GM23338 (cell line): Measurements from ENCODE around the gene PDE6C. TPM values are rescaled to one million over a fixed set of nuclear protein-coding genes. Genes with fewer than 3 reads are reported as not detected.

Source experiments
- ATAC-seq: fragments of 200-7000 bp; cut with Tn5 transposase; 3 replicates; pipeline ENCODE4 v1.9.1; 2020
- DNase-seq: peaks from one replicate; pipeline ENCODE4 v3.0.0-alpha.2; 2015; ENCODE audit warnings: low spot score
- H2AFZ ChIP-seq: fragments of 200-600 bp; sonication (generic); 2 replicates; pipeline ENCODE4 v1.8.0; 2016; ENCODE audit warnings: antibody characterized with exemption, mild to moderate bottlenecking, moderate library complexity
- H3F3A ChIP-seq: fragments of 200-600 bp; sonication (generic); replicated peaks from 2 replicates; pipeline ENCODE4 v1.8.0; 2017; ENCODE audit warnings: antibody characterized with exemption, mixed run types, low read depth
- H3K27ac ChIP-seq: fragments of 200-600 bp; sonication (generic); 2 replicates; pipeline ENCODE4 v1.6.1; 2016; ENCODE audit warnings: low read depth
- H3K27me3 ChIP-seq: fragments of 200-600 bp; sonication (generic); 2 replicates; pipeline ENCODE4 v1.8.0; 2016; ENCODE audit warnings: mild to moderate bottlenecking, mixed run types, moderate library complexity; ENCODE audit not compliant: insufficient read depth
- H3K36me3 ChIP-seq: fragments of 200-600 bp; sonication (generic); 2 replicates; pipeline ENCODE4 v1.8.0; 2016; ENCODE audit warnings: mild to moderate bottlenecking; ENCODE audit not compliant: insufficient read depth
- H3K4me1 ChIP-seq: fragments of 200-600 bp; sonication (generic); 2 replicates; pipeline ENCODE4 v1.8.0; 2016; ENCODE audit warnings: mild to moderate bottlenecking, moderate library complexity; ENCODE audit not compliant: insufficient read depth
- H3K4me2 ChIP-seq: fragments of 200-600 bp; sonication (generic); 2 replicates; pipeline ENCODE4 v1.7.1; 2017; ENCODE audit warnings: mixed run types
- H3K4me3 ChIP-seq: fragments of 200-600 bp; sonication (generic); 2 replicates; pipeline ENCODE4 v1.6.1; 2016; ENCODE audit warnings: mixed run types
- H3K79me2 ChIP-seq: fragments of 200-600 bp; sonication (generic); replicated peaks from 2 replicates; pipeline ENCODE4 v1.8.0; 2017; ENCODE audit warnings: mild to moderate bottlenecking; ENCODE audit not compliant: insufficient read depth
- H3K9me2 ChIP-seq: fragments of 200-600 bp; sonication (generic); 2 replicates; pipeline ENCODE4 v1.8.0; 2017; ENCODE audit not compliant: insufficient read depth
- H4K20me1 ChIP-seq: fragments of 200-600 bp; sonication (generic); replicated peaks from 2 replicates; pipeline ENCODE4 v1.8.0; 2017; ENCODE audit warnings: mild to moderate bottlenecking; ENCODE audit not compliant: insufficient read depth
- H3K27ac Mint-ChIP-seq: 2 replicates; pipeline ENCODE4 v1.8.0; 2020; ENCODE audit warnings: inconsistent platforms, mild to moderate bottlenecking, moderate library complexity, mixed read lengths
- H3K27me3 Mint-ChIP-seq: 3 replicates; pipeline ENCODE4 v1.8.0; 2022; ENCODE audit warnings: low read depth, mild to moderate bottlenecking, moderate library complexity, mixed read lengths, inconsistent platforms; ENCODE audit not compliant: insufficient read depth, poor library complexity
- H3K36me3 Mint-ChIP-seq: 3 replicates; pipeline ENCODE4 v1.8.0; 2021; ENCODE audit warnings: low read depth, mild to moderate bottlenecking, inconsistent platforms, moderate library complexity, mixed read lengths
- H3K4me1 Mint-ChIP-seq: 3 replicates; pipeline ENCODE4 v1.8.0; 2020; ENCODE audit warnings: mild to moderate bottlenecking, inconsistent platforms, mixed read lengths
- H3K4me3 Mint-ChIP-seq: 3 replicates; pipeline ENCODE4 v1.8.0; 2021; ENCODE audit warnings: moderate library complexity, mild to moderate bottlenecking, inconsistent platforms, mixed read lengths
- H3K9me3 Mint-ChIP-seq: 3 replicates; pipeline ENCODE4 v1.8.0; 2020; ENCODE audit warnings: moderate library complexity, mild to moderate bottlenecking, inconsistent platforms, mixed read lengths
- CREB1 ChIP-seq: fragments of 250-450 bp; sonication (Bioruptor Pico); IDR thresholded peaks from 2 replicates; pipeline ENCODE4 v1.5.0; 2020; ENCODE audit warnings: low read depth, mild to moderate bottlenecking, moderate library complexity
- CTCF ChIP-seq, 2 experiments: fragments of 200-600 bp in 1 of 2; sonication (generic) in 1 of 2; conservative IDR thresholded peaks; 2 replicates each; pipeline versions ENCODE4 v1.5.1 to v1.6.1; 2016 to 2017; ENCODE audit warnings: antibody characterized with exemption in 2 of 2, low read depth in 2 of 2, mild to moderate bottlenecking in 2 of 2, moderate library complexity in 1 of 2
- ETS1 ChIP-seq: IDR thresholded peaks from 2 replicates; pipeline ENCODE4 v1.6.1; 2016; ENCODE audit warnings: antibody characterized with exemption
- EZH2 ChIP-seq: fragments of 200-600 bp; sonication (generic); IDR thresholded peaks from one replicate; pipeline ENCODE4 v1.8.0; 2017; ENCODE audit warnings: antibody characterized with exemption, mild to moderate bottlenecking, low read depth; ENCODE audit not compliant: unreplicated experiment
- EZH2phosphoT487 ChIP-seq: fragments of 200-600 bp; sonication (generic); IDR thresholded peaks from one replicate; pipeline ENCODE4 v1.8.1; 2018; ENCODE audit warnings: antibody characterized with exemption; ENCODE audit not compliant: unreplicated experiment
- JUNB ChIP-seq: IDR thresholded peaks from one replicate; pipeline ENCODE4 v1.6.1; 2016; ENCODE audit warnings: antibody characterized with exemption; ENCODE audit not compliant: unreplicated experiment
- NANOG ChIP-seq: IDR thresholded peaks from 2 replicates; pipeline ENCODE4 v1.6.1; 2016; ENCODE audit warnings: antibody characterized with exemption, borderline replicate concordance
- POLR2AphosphoS5 ChIP-seq: IDR thresholded peaks from 2 replicates; pipeline ENCODE4 v1.6.1; 2016; ENCODE audit warnings: antibody characterized with exemption, low read depth
- REST ChIP-seq: IDR thresholded peaks from one replicate; pipeline ENCODE4 v1.6.1; 2018; ENCODE audit warnings: antibody characterized with exemption; ENCODE audit not compliant: unreplicated experiment
- STAT1 ChIP-seq: IDR thresholded peaks from one replicate; pipeline ENCODE4 v1.6.1; 2016; ENCODE audit warnings: antibody characterized with exemption; ENCODE audit not compliant: unreplicated experiment
- ZNF114 ChIP-seq: fragments of 250-450 bp; sonication (Bioruptor Pico); IDR thresholded peaks from 2 replicates; pipeline ENCODE4 v1.5.0; 2020; ENCODE audit warnings: mild to moderate bottlenecking, moderate library complexity
- ZNF331 ChIP-seq: fragments of 250-450 bp; sonication (Bioruptor Pico); IDR thresholded peaks from 2 replicates; pipeline ENCODE4 v1.5.0; 2020; ENCODE audit warnings: low read depth, mild to moderate bottlenecking, moderate library complexity
- polyA plus RNA-seq: library from polyadenylated mRNA; unstranded; fragments of >200 nt; fragmentation: Nextera tagmentation; extraction: Ambion mirVana; gene quantifications from 2 replicates; pipeline ENCODE4 v1.2.1, GENCODE V29; 2016
- total RNA-seq: library from RNA; depleted of rRNA; stranded (reverse); fragments of >200 nt; shearing (Covaris generic); gene quantifications from 2 replicates; pipeline ENCODE4 v1.2.3, GENCODE V29; 2014
- TF ChIP-seq, protein P1 (sequence below): fragments of 250-450 bp; sonication (Bioruptor Pico); IDR thresholded peaks from 2 replicates; pipeline ENCODE4 v1.5.0; 2020; ENCODE audit warnings: mild to moderate bottlenecking, moderate library complexity

The PDE6C gene
- total and polyA plus RNA-seq, 2 experiments from 2014 or later: 0.06 TPM; not detected in 1

DNA sequence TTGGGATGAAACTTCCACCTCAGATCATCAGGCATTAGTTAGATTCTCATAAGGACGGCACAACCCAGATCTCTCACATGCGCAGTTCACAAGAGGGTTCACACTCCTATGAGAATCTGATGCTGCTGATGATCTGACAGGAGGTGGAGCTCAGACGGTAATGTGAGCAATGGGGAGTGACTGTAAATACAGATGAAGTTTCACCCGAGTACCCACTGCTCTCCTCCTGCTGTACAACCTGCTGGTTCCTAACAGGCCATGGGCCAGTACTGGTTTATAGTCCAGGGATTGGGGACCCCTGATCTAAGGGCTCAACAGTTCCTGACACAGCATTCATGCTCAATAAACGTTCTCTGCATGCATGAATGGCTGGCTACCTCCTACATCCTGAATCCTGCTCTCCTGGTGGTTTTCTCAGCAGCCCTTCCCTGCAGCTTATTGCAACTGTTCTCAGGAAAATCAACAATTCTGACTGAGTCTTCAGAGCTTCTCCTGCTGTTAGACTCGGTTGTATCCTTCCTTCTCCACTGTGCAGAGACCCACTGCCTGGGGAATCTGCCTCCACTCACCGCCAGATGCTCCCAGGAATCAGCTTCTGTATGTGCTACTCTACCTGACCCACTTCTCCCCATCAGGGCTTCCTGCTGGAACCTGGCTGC lies 17.4 kb downstream of the PDE6C start:
- Mint-ChIP-seq H3K27ac (no peak overlapping the region), H3K4me3 (no peak overlapping the region), H3K4me1 (peaks cover 14% of the 10 kb centered on the region; the same call in 2 of the 3 replicates), H3K36me3 (no peaks in the 10 kb centered on the region), H3K27me3 (peaks cover 4% of the 10 kb centered on the region), H3K9me3 (no peaks in the 10 kb centered on the region)
- no peak for ATAC-seq
- Histone ChIP-seq H3K9me2 (no peaks in the 10 kb centered on the region), H3K4me1 (no peaks in the 10 kb centered on the region), H3K4me3 (no peak overlapping the region), H3F3A (no peaks in the 10 kb centered on the region), H3K36me3 (no peaks in the 10 kb centered on the region), H2AFZ (no peak overlapping the region), H4K20me1 (no peaks in the 10 kb centered on the region), H3K27ac (no peak overlapping the region), H3K27me3 (no peaks in the 10 kb centered on the region), H3K79me2 (no peaks in the 10 kb centered on the region), H3K4me2 (no peak overlapping the region)
- TF ChIP-seq CTCF (conservative IDR thresholded peaks at IDR 0.05; ENCODE audit: low read depth in 2 of 2) (no peak), ZNF114 (CRISPR knock-in tag) (no peak), POLR2AphosphoS5 (no peak), EZH2 (no peak), EZH2phosphoT487 (no peak), JUNB (no peak), NANOG (no peak), STAT1 (no peak), REST (no peak), ETS1 (no peak), ZNF331 (no peak), CREB1 (CRISPR knock-in tag) (no peak)
- TF ChIP-seq, protein P1, sequence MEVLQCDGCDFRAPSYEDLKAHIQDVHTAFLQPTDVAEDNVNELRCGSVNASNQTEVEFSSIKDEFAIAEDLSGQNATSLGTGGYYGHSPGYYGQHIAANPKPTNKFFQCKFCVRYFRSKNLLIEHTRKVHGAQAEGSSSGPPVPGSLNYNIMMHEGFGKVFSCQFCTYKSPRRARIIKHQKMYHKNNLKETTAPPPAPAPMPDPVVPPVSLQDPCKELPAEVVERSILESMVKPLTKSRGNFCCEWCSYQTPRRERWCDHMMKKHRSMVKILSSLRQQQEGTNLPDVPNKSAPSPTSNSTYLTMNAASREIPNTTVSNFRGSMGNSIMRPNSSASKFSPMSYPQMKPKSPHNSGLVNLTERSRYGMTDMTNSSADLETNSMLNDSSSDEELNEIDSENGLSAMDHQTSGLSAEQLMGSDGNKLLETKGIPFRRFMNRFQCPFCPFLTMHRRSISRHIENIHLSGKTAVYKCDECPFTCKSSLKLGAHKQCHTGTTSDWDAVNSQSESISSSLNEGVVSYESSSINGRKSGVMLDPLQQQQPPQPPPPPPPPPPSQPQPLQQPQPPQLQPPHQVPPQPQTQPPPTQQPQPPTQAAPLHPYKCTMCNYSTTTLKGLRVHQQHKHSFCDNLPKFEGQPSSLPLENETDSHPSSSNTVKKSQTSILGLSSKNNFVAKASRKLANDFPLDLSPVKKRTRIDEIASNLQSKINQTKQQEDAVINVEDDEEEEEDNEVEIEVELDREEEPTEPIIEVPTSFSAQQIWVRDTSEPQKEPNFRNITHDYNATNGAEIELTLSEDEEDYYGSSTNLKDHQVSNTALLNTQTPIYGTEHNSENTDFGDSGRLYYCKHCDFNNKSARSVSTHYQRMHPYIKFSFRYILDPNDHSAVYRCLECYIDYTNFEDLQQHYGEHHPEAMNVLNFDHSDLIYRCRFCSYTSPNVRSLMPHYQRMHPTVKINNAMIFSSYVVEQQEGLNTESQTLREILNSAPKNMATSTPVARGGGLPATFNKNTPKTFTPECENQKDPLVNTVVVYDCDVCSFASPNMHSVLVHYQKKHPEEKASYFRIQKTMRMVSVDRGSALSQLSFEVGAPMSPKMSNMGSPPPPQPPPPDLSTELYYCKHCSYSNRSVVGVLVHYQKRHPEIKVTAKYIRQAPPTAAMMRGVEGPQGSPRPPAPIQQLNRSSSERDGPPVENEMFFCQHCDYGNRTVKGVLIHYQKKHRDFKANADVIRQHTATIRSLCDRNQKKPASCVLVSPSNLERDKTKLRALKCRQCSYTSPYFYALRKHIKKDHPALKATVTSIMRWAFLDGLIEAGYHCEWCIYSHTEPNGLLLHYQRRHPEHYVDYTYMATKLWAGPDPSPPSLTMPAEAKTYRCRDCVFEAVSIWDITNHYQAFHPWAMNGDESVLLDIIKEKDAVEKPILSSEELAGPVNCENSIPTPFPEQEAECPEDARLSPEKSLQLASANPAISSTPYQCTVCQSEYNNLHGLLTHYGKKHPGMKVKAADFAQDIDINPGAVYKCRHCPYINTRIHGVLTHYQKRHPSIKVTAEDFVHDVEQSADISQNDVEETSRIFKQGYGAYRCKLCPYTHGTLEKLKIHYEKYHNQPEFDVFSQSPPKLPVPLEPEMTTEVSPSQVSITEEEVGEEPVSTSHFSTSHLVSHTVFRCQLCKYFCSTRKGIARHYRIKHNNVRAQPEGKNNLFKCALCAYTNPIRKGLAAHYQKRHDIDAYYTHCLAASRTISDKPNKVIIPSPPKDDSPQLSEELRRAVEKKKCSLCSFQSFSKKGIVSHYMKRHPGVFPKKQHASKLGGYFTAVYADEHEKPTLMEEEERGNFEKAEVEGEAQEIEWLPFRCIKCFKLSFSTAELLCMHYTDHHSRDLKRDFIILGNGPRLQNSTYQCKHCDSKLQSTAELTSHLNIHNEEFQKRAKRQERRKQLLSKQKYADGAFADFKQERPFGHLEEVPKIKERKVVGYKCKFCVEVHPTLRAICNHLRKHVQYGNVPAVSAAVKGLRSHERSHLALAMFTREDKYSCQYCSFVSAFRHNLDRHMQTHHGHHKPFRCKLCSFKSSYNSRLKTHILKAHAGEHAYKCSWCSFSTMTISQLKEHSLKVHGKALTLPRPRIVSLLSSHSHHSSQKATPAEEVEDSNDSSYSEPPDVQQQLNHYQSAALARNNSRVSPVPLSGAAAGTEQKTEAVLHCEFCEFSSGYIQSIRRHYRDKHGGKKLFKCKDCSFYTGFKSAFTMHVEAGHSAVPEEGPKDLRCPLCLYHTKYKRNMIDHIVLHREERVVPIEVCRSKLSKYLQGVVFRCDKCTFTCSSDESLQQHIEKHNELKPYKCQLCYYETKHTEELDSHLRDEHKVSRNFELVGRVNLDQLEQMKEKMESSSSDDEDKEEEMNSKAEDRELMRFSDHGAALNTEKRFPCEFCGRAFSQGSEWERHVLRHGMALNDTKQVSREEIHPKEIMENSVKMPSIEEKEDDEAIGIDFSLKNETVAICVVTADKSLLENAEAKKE (CRISPR knock-in tag): no peak
- DNase-seq: no peak
